ENCODE data around the gene FAM81A. TPM values are rescaled to one million over a fixed set of nuclear protein-coding genes. Genes with fewer than 3 reads are reported as not detected.
A peak's percentile ranks its signal among the peaks of the same experiment; 100 is the strongest.
"Not testable (repeated sequence)": the region's sequence is repeated elsewhere in the genome, so short reads cannot be mapped to it uniquely, and the experiment has no call there.

The FAM81A gene
- total RNA-seq (2014; rRNA removed; shearing (Covaris generic)) = 27.3 and 32.2 TPM in 2 replicates

DNA sequence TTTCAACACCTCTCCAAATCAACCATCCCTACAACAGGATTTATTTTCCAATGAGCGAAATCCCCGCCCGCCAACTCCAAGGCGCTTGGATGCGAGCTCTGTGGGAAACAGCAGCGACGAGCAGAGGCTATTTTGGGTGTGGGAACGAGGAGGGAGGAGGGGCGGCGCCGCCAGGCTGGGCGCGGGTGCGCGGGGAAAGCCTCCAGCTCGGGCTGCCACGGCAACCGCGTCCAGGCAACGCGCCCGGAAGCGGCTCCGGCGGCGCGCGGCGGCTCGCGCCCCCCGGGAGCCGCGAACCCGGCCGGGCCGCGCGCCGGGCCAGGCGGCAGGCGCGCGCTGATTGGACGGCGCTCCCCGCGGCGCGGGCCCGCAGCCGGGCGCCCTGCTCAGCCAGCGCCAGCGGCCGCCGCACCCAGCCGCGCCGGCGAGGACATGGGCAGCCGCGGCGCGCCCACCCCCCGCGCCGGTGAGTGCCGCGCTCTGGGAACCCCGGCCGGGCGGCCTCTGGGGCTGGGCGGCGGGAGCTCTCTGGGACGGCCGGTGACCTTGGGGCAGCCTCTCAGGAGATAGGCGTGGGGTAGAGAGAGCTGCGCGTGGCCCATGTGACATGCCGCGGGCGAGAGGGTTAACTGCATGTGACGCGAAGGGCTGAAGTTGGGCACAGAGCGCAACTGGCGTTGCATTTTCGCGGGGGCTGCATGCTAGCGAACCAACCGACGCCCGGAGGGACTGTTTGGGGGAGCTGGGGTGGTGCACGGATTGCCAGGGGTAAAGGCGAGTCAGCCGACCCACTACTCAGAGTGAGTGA is at the start of gene FAM81A:
Gene FAM81A, plus strand, starts transcription at position 370 of the 808 bp plus-strand sequence. CDS start 20,441 bp downstream, outside the sequence.
- DNase-seq = peak; percentile 86 to 90
- H3K27ac ChIP-seq = peak within 1 kb of the TSS; percentile 50
- no peaks in the 10 kb centered on the region for H3K9me3 ChIP-seq (replicated peaks)
- H3K4me3 ChIP-seq = peak within 1 kb of the TSS; percentile 70
- H3K4me1 ChIP-seq = no peaks in the 10 kb centered on the region; the same call in 1 of the 2 replicates
- peaks cover 13% of the 10 kb centered on the region for H3K36me3 ChIP-seq
- no peaks in the 10 kb centered on the region for H3K27me3 ChIP-seq

DNA sequence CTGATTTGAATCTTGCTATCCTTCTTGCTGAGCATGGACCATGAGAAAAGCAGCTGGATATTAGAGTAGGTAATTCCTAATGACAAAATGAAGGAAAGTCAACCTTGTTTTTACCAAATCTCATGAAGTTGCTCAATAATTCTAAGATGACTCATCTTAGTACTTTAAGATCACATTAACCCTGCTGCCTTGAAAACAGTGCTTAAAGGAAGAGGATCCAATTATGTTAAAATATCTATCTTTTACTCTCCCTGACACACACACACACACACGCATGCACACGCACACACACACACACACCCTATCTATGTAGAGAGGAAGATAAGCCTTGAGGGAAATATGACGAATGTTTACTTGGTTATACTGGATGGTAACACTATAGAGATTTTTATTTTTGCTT is 49.3 kb upstream of the FAM81A start:
- Histone ChIP-seq H3K27ac (no peak overlapping the region), H3K9me3 (replicated peaks) (no peaks in the 10 kb centered on the region), H3K4me1 (no peaks in the 10 kb centered on the region), H3K27me3 (no peaks in the 10 kb centered on the region), H3K36me3 (no peaks in the 10 kb centered on the region), H3K4me3 (no peak overlapping the region)
- no peak for DNase-seq

DNA sequence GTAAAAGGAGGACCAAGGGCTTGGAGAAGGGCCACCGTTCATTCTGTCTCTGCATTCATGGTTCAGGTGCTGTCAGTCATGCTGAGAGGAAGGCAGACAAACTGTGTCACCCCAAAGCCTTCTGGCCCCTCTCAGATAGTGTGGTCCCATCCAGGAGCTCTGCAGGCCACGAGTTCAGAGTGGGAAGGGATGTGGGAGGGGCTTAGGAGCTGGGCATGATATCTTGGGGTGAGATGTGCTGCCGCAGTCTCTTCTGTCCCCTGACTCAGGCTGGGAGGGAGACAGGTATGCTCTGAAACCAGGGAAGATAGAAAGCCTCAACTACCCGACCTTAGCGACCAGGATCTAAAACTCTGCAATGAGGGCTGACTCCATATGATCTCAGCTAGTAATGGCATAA is 45.7 kb upstream of the FAM81A start:
- Histone ChIP-seq H3K4me3 (no peak overlapping the region), H3K4me1 (no peaks in the 10 kb centered on the region), H3K27me3 (0 out of 2 replicates have a peak, but pooled peaks cover 2% of the 10 kb centered on the region), H3K36me3 (no peaks in the 10 kb centered on the region), H3K9me3 (replicated peaks) (no peaks in the 10 kb centered on the region), H3K27ac (no peak overlapping the region)
- no peak for DNase-seq

DNA sequence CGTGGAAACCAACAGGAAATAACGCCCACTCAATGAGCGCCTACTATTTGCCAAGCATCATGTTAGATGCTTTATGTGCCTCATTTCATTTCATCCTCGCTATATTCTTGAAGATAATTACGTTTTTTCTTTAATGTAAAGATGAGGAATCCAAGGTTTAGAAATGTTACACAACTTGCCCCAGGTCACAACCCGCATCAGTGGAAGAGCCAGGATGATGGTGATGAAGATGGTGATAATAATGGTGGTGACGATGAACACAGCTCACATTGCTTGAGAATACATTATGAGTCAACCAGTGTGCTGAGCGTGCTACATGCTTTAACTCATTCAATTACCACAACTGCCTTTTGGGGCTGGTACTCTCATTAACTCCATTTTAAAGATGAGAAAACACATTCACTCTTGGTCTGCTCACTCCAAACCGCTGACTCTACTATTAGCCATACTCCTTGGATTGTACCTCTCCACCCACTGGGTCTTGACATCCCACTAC is 43.8 kb upstream of the FAM81A start:
- no peak overlapping the region for H3K4me3 ChIP-seq
- no peaks in the 10 kb centered on the region for H3K36me3 ChIP-seq
- no peaks in the 10 kb centered on the region for H3K9me3 ChIP-seq (replicated peaks)
- H3K27ac ChIP-seq = no peak overlapping the region
- H3K4me1 ChIP-seq = no peaks in the 10 kb centered on the region
- 0 out of 2 replicates have a peak, but pooled peaks cover 4% of the 10 kb centered on the region for H3K27me3 ChIP-seq
- no peak for DNase-seq

DNA sequence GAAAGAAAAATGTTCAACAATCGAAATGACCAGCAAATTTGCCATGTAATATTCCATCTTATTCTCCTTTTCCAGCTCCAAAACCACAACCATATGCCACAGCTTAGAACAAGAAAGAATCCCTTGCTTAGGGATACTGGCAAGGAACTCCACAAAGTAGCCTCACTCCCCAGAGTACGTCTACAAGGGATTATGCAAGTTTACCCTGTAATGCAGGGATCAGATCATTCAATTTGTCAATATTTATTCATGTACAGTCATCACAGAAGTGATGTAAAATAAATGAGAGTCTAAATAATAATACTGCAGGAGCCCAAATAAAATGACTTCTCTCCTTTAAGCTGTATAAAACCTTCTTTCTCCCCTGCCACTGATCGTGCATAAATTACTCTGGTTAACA is 41.8 kb upstream of the FAM81A start:
- Histone ChIP-seq H3K27ac (no peak overlapping the region), H3K27me3 (0 out of 2 replicates have a peak, but pooled peaks cover 4% of the 10 kb centered on the region), H3K36me3 (no peaks in the 10 kb centered on the region), H3K4me3 (no peak overlapping the region), H3K4me1 (no peaks in the 10 kb centered on the region), H3K9me3 (replicated peaks) (no peaks in the 10 kb centered on the region)
- no peak for DNase-seq

DNA sequence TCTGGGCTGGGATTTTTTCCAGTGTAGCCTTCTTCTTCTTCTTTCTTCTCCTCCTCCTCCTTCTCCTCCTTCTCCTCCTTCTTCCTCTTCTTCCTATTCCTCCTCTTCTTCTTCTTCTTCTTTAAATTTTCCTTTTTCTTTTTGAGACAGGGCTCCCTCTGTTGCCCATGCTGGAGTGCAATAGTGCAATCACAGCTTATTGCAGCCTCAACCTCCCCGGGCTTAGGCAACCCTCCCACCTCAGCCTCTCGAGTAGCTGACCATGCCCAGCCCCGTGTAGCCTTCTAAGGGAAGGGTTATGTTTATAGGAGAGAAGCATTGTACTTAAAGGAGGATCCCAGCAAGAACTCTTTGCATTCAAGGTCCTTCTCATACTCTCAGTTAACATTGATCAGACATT is 41.3 kb upstream of the FAM81A start:
- Histone ChIP-seq H3K36me3 (no peaks in the 10 kb centered on the region), H3K4me1 (no peaks in the 10 kb centered on the region; the same call in 1 of the 2 replicates), H3K9me3 (replicated peaks) (no peaks in the 10 kb centered on the region), H3K4me3 (no peak overlapping the region), H3K27ac (no peak overlapping the region), H3K27me3 (0 out of 2 replicates have a peak, but pooled peaks cover 4% of the 10 kb centered on the region)
- no peak for DNase-seq

DNA sequence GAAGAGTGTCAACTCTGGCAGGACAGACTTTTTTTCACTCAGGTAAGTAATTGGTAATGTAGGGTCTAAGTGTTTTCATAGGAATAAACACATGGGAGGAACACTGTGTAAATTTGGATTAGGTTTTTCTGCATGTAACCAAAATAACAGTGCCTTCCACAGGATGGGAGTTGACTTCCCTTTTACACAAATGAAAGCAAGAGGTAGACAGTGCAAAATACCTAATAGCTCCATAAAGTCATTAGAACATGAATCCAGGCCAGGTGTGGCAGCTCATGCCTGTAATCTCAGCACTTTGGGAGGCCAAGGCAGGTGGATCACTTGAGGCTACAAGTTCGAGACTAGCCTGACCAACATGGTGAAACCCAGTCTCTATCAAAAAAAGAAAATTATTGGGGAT is 39.8 kb upstream of the FAM81A start:
- Histone ChIP-seq H3K27ac (no peak overlapping the region), H3K27me3 (0 out of 2 replicates have a peak, but pooled peaks cover 4% of the 10 kb centered on the region), H3K4me1 (no peaks in the 10 kb centered on the region; the same call in 1 of the 2 replicates), H3K36me3 (no peaks in the 10 kb centered on the region), H3K4me3 (no peak overlapping the region), H3K9me3 (replicated peaks) (no peaks in the 10 kb centered on the region)
- DNase-seq = no peak

DNA sequence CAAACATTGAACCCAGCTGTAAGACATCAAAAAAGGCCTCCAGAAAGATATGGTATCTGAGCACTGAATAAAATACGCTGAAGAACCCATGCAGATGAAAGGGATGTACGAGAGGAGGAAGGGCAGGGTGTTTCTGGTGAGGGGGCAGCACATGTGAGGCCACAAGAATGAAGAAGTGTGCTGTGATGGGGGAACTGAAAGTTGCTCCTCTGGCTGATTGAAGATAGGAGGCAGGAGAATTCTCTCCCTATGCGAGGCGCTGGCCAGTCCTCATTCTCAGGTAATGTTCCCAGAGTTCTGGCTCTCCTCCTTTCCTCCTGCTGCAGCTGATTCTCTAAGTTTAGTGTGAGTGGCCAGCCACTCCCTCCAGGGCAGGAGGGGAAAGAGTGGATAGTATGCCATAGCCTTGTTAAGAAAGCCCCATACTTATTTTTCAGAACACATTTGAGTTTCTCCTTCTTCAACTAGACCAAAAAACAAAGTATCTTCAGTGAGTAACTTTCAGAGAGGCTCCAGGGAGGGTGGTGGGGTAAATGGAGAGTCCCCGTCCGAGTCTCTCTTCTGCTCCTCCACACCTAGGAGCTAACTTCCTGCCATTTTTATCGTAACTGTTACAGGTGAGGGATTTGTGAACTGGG is 38.4 kb upstream of the FAM81A start:
- Histone ChIP-seq H3K27me3 (0 out of 2 replicates have a peak, but pooled peaks cover 4% of the 10 kb centered on the region), H3K27ac (no peak overlapping the region), H3K4me3 (no peak overlapping the region), H3K4me1 (no peaks in the 10 kb centered on the region; the same call in 1 of the 2 replicates), H3K36me3 (no peaks in the 10 kb centered on the region), H3K9me3 (replicated peaks) (no peaks in the 10 kb centered on the region)
- DNase-seq = no peak

DNA sequence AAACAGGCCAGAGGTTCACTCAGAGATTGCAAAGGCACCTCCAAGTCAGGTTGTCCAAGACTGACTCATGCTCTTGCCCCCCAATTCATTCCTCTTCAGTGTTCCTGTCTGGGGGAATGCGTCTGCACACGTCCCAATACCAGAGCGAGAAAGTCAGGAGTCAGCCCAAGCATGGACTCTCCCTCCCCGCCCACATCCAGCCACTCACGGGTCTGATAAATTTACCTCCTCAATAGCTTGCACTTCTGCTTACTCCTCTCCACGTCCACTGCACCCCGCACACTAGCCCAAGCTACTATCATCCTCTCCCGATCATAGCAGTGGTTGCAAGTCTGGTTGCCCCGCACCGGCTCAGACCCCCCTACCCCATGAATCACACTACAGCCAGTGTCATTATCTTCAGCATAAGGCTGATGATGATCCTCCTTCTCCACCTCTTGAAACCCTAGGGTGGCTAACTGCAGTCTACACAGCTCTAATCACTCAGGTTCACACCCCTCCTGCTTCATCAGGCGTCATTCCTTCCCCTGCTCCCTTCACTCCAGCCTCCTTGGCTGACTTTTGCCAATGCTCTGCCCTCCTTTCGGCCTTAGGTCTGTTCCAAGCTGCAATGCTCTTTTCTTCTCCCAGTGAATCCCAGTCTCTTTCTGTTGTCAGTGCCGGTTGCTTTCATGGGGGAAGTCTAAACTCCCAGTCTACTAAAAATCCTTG is 37.7 kb upstream of the FAM81A start:
- Histone ChIP-seq H3K27ac (no peak overlapping the region), H3K9me3 (replicated peaks) (no peaks in the 10 kb centered on the region), H3K4me3 (no peak overlapping the region), H3K36me3 (no peaks in the 10 kb centered on the region), H3K4me1 (no peaks in the 10 kb centered on the region; the same call in 1 of the 2 replicates), H3K27me3 (0 out of 2 replicates have a peak, but pooled peaks cover 4% of the 10 kb centered on the region)
- no peak for DNase-seq

DNA sequence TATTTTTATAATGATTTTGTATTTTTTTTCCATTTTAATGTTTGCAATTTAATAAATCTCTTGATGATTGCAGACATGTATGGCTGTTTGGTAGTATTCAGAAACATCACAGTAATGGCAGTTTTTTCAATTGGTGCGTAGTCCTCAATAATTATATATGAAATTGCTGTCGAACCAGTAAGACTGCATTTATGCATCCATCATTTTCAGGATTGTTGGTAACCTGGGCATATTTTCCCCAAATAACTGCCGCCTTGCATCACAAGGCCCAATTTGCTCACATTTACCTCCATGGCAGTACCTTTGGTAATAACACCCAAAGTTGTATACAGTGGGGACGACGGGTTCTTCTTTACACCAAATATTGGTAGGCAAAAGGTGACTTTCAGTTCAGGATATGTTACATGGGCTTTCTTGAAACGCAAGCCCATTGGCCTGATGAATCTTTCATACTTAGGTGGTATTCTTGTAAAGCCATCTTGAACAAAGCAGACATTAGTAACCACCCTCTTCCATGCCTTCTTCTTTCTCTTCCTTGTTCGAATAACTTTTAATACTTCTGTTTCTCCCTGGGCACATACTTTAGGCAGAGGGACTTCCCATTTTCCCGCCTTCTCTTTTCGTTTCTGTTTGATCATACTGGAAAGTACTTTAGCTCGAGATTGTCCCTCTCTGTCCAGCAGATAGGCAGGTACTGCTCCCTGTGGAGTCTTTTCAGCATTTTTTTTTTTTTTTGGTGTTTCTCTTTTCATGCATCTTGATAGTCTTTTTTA is 36.7 kb upstream of the FAM81A start:
- not testable (repeated sequence) for H3K4me3 ChIP-seq; H3K4me1 ChIP-seq; H3K27ac ChIP-seq; H3K9me3 ChIP-seq (replicated peaks); DNase-seq; H3K36me3 ChIP-seq; H3K27me3 ChIP-seq

DNA sequence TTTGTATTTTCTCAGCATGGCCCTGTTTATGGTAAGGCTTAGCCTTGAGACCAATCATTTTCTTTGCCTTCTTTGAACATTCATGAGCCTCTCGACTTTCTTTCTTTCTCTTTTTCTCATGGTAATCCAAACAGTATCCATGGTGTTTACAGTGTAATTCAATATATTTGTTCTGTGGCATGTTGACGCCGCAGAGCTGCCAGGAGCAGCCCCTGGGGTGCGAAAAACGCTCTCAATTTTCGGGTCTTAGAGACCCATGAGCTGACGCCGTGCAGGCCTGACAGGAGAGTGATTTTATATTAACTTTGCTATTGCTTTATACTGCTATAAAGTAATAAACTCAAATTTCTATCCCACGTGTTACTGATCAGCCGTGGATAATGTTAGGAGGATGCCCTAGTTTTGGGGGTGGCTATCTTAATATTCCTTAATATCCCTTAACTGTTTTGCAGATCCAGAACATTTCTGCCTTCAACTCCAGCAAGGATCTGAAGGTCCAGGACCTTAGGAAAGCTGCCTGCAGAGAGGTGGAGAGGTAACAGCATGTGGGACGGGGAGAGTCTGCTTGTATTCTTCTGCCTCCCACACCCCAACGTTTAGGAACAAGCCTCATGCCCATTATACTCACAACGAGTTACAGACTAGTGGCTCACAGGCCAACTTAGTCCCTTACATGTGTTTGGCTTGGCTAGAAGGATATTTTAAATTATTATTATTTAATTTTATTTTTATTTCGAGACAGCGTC is 36.0 kb upstream of the FAM81A start:
- H3K27ac ChIP-seq = no peak overlapping the region
- peak; percentile 21 to 33 for DNase-seq
- 0 out of 2 replicates have a peak, but pooled peaks cover 4% of the 10 kb centered on the region for H3K27me3 ChIP-seq
- H3K4me1 ChIP-seq = no peaks in the 10 kb centered on the region; the same call in 1 of the 2 replicates
- no peaks in the 10 kb centered on the region for H3K36me3 ChIP-seq
- H3K4me3 ChIP-seq = no peak overlapping the region
- no peaks in the 10 kb centered on the region for H3K9me3 ChIP-seq (replicated peaks)

DNA sequence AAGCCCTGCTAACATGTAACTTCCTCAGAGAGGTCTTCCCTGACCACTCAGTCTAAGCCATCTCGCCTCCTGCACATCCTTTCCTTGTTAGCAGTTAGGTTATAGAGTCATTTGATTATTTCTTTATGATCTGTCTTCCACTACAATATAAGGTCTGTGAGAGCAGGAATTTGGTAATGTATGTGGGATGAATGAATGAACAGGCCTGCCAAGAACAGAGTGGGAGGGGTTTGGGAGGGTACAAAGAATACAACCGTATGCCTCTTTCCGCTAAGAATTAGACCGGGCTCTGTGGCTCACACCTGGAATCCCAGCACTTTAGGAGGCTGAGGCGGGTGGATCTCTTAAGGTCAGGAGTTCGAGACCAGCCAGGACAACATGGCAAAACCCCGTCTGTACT is 32.9 kb upstream of the FAM81A start:
- H3K27me3 ChIP-seq = no peaks in the 10 kb centered on the region
- no peaks in the 10 kb centered on the region for H3K9me3 ChIP-seq (replicated peaks)
- no peaks in the 10 kb centered on the region for H3K36me3 ChIP-seq
- no peaks in the 10 kb centered on the region; the same call in 1 of the 2 replicates for H3K4me1 ChIP-seq
- no peak overlapping the region for H3K4me3 ChIP-seq
- no peak for DNase-seq
- no peak overlapping the region for H3K27ac ChIP-seq

DNA sequence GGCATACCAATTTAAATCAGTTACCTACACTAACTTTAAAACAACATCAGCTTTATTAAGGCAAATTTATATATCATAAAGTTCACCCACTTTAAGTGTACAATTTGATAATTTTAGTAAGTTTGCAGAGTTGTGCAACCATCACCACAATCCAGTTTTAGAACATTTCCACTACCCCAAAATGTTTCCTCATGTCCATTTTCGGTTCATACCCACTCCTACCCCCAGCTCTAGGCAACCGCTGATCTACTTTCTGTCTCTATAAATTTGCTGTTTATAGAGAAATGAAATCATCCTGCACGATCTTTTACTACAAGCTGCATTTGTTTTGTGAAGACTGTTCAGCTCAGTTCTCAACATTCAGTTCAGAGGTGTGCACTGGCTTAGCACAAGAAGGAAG is 31.5 kb upstream of the FAM81A start:
- Histone ChIP-seq H3K4me1 (no peaks in the 10 kb centered on the region; the same call in 1 of the 2 replicates), H3K27me3 (no peaks in the 10 kb centered on the region), H3K4me3 (no peak overlapping the region), H3K36me3 (no peaks in the 10 kb centered on the region), H3K27ac (no peak overlapping the region), H3K9me3 (replicated peaks) (no peaks in the 10 kb centered on the region)
- DNase-seq = no peak

Data from SJCRH30 (cell line).